Measurements from ENCODE around the gene NT5DC1.

NT5DC1 gene

DNA sequence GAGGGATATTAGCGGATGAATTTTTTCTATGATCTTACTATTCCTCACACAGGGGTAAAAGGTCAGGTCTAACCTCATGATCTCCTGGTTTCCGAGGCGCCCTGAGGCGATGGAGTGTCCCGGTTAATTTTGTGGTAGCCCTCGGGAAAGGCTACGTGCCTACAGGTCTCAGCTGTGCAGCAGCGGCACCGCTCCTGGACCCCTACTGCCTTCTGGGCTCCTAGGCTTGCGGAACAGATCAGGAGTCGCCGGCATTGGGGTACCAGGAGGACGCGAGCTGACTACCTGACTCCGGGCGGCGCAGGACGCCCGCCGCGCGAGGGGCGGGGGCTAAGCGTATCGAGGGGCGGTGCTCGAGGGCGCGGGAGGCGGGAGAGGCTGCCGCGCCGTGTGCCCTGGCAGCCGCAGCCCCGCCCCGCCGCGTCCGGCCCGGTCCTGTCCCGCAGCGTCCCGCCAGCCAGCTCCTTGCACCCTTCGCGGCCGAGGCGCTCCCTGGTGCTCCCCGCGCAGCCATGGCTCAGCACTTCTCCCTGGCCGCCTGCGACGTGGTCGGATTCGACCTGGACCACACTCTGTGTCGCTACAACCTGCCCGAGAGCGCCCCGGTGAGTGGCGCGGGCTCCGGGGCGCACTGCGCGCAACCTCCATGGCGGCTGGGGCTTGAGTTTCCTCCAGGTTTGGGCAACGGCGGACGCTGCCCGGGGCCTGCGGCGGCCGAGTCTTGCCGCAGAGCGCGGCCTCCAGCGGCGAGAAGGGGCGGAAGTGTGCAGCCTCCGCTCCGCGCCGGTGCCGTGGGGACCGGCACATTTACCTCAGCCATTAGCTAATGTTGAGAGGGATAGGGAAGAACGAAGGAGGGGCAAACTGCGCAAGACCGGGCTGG is at the start of gene NT5DC1:
TSS of gene NT5DC1 (plus strand) at position 435 of the 883 bp plus-strand sequence. CDS start at position 513, 78 bp downstream.
- H3K4me3 ChIP-seq (ENCODE audit: low read depth, low read length): peak within 1 kb of the TSS; percentile 86
- POLR2A ChIA-PET: interaction anchor here (0.8 to 1.4 kb wide), 3 partner anchors 14 to 92 kb away, joined by 4 to 7 read pairs (median 5); no protein-coding TSS in a partner anchor

DNA sequence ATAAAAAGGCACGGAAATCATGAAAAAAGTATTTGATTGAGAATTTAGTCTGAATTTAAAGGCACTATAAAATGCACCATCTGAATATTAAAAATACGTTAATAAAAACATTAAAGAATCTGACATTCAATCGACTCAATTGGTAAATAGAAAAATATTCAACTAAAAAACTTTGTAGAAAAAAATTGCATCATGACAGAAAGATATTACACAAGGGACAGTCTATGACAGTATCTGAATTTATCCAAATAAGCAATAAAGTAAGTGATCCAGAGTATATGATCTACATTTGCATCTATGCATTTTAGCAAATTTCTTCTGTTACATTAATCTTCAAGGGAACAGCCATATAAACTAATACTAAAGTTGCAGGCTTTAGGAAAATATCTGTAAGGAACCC is 49.4 kb upstream of the NT5DC1 start:
- POLR2A ChIA-PET: no interaction called here
- no peak overlapping the region for H3K4me3 ChIP-seq (ENCODE audit: low read depth, low read length)
- TF ChIP-seq, protein P1, sequence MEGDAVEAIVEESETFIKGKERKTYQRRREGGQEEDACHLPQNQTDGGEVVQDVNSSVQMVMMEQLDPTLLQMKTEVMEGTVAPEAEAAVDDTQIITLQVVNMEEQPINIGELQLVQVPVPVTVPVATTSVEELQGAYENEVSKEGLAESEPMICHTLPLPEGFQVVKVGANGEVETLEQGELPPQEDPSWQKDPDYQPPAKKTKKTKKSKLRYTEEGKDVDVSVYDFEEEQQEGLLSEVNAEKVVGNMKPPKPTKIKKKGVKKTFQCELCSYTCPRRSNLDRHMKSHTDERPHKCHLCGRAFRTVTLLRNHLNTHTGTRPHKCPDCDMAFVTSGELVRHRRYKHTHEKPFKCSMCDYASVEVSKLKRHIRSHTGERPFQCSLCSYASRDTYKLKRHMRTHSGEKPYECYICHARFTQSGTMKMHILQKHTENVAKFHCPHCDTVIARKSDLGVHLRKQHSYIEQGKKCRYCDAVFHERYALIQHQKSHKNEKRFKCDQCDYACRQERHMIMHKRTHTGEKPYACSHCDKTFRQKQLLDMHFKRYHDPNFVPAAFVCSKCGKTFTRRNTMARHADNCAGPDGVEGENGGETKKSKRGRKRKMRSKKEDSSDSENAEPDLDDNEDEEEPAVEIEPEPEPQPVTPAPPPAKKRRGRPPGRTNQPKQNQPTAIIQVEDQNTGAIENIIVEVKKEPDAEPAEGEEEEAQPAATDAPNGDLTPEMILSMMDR (IDR thresholded peaks at IDR 0.05; ENCODE audit: insufficient read depth, low read length, missing control alignments): no peak
- CTCF ChIA-PET: no interaction called here
- no peak for DNase-seq (ENCODE audit: low read depth, low spot score)

More for the DNA sequence above, at the start of gene NT5DC1:
- CTCF ChIA-PET: interaction anchor here (0.9 to 4.1 kb wide), 11 partner anchors 9 to 129 kb away, joined by 3 to 44 read pairs (median 3); no protein-coding TSS in a partner anchor
- TF ChIP-seq, protein P1 (IDR thresholded peaks at IDR 0.05; ENCODE audit: insufficient read depth, low read length, missing control alignments): peak; percentile 33
- DNase-seq (ENCODE audit: low read depth, low spot score): no peak

DNA sequence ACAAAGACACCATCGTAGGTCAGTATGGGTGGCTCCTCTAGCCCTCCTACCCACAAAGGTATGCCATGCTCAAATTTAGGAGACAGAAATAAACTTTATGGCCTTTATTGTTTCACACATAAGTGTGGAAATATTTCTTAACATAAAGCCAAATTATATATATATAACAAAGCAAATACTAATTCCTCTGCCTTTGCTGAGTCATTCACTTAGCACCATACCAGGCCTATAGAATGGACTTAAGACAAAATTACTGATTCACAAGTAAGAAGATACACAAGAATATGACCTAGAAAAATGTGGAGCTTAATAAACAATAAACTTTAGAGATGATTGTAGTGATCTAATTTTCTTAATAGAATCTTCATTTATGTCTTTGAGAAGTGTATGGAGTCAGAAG is 45.1 kb upstream of the NT5DC1 start:
- POLR2A ChIA-PET: no interaction called here
- CTCF ChIA-PET: interaction anchor here (0.6 kb wide), 1 partner anchor 46 kb away, joined by 3 read pairs; no protein-coding TSS in a partner anchor
- no peak for DNase-seq (ENCODE audit: low read depth, low spot score)
- TF ChIP-seq, protein P1 (IDR thresholded peaks at IDR 0.05; ENCODE audit: insufficient read depth, low read length, missing control alignments): no peak
- no peak overlapping the region for H3K4me3 ChIP-seq (ENCODE audit: low read depth, low read length)

DNA sequence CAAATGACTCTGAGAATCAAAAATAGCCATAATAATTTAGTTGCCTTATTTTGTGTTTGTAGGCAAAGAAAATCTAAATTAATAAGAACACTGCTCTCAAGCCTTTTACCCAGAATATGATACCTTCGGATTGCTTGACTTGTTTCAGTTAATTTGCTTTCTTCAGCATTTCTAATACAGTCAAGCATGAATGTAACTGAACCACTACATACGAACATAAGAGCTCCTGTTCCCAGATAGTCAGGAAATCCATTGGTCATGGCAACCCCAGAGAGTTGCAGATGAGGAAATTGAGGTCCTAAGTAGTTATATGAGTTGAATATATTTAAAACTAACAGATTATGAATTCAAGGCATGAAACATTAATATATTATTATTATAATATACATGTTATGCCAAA is 42.9 kb upstream of the NT5DC1 start:
- TF ChIP-seq, protein P1 (IDR thresholded peaks at IDR 0.05; ENCODE audit: insufficient read depth, low read length, missing control alignments): no peak
- POLR2A ChIA-PET: no interaction called here
- CTCF ChIA-PET: interaction anchor here (1.5 to 1.6 kb wide), 2 partner anchors 39 to 47 kb away, joined by 4 to 5 read pairs; no protein-coding TSS in a partner anchor
- no peak overlapping the region for H3K4me3 ChIP-seq (ENCODE audit: low read depth, low read length)
- DNase-seq (ENCODE audit: low read depth, low spot score): no peak

DNA sequence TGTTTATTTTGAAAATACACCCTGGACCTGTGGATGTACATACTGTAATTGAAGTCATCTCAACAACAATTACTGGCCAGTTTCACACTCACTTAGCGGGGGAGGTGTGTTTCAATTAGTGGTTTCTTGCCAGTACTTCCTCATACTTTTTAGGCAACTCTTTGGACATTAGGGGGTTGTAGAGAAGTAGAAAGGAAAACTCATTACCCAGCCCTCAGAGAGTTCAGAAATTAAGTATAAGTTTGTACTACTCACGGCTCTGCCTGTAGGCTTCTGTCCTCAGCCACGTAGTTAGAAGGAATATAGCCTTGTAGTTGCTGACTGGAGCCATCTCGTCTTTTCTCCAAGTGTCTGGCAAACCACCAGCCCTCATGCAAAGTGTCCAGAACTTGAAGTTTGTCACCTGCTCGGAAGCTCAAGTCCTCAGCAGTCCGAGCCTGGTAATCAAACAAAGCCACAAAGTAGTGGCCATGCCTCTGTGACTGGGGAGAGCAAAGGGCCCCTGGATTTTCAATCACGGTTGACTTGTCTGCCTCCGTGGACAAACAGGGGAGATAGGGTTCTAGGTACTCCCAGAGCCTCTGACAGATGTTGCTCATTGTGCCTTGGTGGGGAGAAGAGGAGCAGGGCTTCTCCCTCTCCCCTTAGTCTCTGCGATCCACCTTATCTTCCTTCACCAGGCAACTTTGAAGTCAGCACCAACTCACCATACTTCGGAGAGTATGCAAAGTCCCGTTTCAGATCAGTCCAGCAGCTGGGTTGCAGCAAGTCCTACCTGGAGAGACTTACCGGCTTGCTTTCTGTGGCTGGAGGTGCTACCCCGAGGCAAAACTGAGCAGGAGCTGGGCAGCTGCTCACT is 40.7 kb upstream of the NT5DC1 start:
- ChIA-PET POLR2A (no interaction called here), CTCF (interaction anchor here (0.9 to 2.4 kb wide), 9 partner anchors 11 to 57 kb away, joined by 3 to 15 read pairs (median 6); no protein-coding TSS in a partner anchor)
- TF ChIP-seq, protein P1 (IDR thresholded peaks at IDR 0.05; ENCODE audit: insufficient read depth, low read length, missing control alignments): no peak
- no peak for DNase-seq (ENCODE audit: low read depth, low spot score)
- peak overlapping the region; percentile 36 for H3K4me3 ChIP-seq (ENCODE audit: low read depth, low read length)

Measured in AG04449 (cell line).